GM18858 (cell line): ENCODE measurements around the gene LGMN.
"Not testable (repeated sequence)": the region's sequence is repeated elsewhere in the genome, so short reads cannot be mapped to it uniquely, and the experiment has no call there.

Experiments used
- ATAC-seq: cut with Tn5 transposase; IDR thresholded peaks from one replicate; pipeline ENCODE4 v1.9.1; 2021; ENCODE audit not compliant: unreplicated experiment

Gene LGMN

DNA sequence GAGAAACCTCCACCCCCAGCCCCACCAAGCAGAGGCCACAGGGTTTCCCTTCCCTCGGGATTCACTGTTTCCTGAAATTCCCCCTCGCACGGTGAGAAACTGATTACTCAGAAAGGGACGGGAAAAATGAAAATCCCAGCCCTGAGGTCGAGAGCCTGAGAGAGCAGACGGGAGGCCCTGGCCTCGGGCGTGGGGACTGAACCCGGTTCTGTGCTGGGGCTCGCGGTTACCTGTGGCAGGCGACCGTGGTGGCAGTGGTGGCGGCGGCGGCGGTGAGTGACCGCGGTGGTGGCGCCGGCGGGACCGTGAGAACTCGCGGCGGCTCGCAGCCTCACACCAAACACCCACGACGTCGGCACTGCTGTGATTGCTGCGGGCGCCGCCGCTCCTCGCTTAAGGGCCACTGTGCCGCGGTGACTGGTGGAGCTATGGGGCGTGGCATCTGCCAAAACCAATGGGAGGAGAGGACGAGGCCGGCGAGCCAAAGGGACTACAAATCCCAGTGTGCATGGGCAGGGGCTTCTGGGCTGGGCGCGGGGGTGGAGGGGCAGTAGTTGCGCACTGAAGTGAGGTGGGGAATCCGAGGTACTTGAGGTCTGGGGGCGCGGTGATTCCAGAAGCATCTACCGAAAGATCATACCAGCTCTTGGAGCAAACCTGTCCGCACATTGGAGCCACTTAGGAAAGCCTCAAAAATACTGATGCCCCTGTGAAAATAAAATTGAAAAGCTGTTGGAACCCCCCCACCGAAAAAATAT, at the start of gene LGMN:
Gene LGMN, minus strand, starts transcription at position 369 of the 758 bp plus-strand sequence. CDS start 15,841 bp downstream, outside the sequence.
- peak; percentile 59 for ATAC-seq

- no peak for ATAC-seq
Measured at GRCh38 chr14:92794961-92795360, 46.5 kb upstream of the LGMN start.

DNA sequence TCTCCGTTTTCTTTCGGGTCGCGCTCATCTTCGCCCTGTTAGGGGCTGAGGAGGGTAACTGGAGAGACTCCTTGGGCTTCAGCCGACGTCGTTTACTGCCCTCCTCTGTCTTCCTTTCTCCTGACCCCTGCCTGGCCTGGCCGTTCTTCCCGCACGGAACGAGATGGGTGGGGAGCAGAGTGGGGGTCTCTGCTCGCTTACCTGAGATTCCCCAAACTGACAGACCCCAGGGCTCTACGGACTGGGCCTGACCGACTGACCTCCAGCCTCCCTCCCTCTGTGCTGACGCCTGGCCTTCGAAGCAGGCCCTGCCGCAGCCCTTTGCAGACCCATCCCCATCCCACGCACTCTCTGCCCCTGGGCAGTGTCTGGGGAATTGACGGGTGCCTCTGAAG, 46.1 kb upstream of the LGMN start:
- no peak for ATAC-seq

- peak; percentile 87 for ATAC-seq
Measured at GRCh38 chr14:92793709-92794546, 45.5 kb upstream of the LGMN start, which contains the start of gene GOLGA5. TSS of gene GOLGA5 (plus strand) at chr14:92794305. CDS start at chr14:92797438, 3,133 bp downstream.

- ATAC-seq: no peak
Measured at GRCh38 chr14:92792885-92793284, 44.5 kb upstream of the LGMN start.

GRCh38 chr14:92789457-92790089, 41.1 kb upstream of the LGMN start:
- ATAC-seq: no peak

DNA sequence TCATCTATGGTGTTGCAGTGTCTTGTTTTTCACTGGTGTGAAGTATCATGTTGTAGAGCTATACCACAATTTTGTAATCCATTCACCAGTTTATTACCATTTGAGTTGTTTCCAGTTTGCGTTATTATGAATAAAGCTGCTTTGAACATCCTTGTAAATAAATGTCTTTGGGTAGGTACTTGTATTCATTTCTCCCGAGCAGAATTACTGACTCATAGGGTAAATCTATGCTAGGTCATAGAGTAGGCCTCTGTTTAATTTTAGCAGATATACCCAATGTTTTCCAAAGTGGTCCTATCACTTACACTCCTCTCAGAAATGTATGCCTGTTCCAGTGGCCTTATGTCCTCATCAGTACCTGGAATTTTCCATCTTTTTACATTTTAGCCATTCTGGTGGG, 39.1 kb upstream of the LGMN start:
- no peak for ATAC-seq

- ATAC-seq: no peak
Measured at GRCh38 chr14:92786427-92786756, 38.0 kb upstream of the LGMN start.

DNA sequence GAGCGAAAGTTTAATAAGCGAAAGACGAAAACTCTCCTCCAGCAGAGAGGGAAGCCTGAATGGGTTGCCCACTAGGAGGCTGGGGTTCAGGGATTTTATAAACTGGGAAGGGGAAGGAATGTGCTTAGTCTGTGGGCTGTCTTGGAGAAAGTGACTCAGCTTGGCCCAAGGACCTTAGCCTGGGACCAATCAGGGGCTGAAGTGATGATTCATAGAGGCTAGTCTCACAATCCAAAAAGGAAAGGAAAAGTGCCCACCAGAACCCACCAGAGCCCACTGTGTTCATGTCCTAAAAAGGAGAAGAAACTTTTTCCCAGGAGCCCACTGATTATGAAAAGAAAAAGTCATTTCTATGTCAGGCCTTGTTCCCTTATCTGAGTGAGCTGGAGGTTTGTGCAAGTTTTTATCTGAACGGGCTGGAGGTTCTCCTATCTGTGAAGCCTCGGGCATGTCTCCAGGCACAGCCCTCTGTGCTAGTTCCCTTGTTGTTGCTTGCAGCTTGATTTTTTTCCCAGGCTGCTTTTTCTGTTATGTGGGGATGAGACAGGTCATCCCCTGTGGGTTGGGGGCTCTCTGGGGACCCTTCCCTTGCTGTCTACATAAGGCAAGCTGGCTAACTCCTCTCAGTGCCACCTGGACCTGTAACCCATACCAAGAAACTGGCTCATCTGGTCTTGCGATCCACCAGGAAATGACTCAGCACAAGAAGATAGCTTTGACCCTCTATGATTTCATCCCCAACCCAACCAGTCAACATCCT, 37.4 kb upstream of the LGMN start:
- no peak for ATAC-seq

DNA sequence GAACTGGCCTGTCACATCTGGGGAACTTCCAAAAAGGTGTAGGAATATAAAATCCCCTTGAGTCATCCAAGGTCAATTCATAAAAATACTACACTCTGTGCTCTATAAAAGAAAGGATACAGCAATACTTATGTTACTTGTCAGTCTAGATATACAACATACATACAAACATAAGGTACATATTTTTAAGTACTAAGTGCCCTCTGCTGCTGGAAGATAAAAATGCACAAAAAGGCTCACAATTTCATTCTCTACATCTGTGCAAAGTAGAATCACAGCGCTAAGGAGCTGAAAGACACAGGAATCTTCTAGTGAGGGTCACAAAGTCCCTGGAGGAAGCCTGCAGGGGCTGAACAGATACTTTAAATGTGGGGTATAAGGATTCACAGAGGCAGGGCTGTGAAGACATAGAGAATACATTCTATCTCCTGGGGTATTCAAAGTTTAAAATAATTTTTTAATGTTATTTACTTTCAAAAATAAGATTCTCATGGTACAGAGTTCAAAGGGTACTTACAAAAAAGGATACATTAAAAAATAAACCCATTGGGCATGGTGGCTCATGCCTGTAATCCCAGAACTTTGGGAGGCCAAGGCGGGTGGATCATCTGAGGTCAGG, 35.5 kb upstream of the LGMN start:
- no peak for ATAC-seq

DNA sequence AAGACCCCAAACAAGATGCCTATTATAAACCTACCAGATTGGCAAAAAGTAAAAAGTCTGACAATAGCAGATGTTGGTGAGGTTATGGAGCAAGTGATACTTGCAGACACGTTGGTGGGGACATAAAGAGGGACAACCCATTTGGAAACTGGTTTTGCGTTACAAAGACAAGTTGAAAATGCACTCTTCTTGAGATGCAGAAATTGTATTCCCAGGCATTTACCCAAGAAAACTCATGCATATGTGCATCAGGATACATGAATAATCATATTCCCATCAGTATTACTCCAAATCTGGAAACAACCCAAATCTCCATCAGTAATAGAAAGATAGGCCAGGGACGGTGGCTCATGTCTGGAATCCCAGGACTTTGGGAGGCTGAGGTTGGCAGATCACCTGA, 32.9 kb upstream of the LGMN start:
- ATAC-seq: no peak

DNA sequence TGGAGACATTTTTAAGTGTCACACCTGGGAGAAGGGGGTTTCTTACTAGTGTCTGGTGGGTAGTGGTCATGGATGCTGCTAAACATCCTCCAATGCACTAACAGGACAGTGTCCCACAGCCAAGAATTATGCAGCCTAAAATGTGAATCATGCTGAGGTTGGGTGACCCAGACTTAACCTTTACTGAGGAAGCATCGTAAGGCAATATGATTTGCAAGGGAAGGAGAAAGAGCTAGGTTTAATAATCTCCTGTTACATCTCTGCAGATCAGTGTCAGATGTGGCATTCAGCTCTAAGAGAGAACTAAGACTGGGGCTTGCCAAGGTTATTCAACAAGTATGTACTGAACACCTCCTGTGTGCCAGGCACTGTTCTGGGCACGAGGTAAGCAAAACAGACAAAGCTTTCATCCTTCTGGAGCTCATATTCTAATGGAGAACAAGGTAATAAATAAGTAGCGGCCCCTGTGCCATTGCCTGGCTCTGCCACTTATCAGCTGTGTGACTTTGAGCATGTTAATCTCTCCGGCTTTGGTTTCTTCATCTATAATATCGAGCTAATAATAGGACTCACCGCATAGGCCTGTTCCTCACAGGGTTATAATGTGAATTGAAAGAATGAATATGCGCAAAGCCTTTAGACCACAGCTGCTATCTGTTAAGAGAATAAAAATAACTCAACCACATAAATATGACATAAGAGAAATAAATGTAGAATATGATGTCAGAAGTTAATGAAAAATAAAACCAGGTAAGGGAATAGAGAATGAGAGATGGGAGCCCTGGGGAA, 32.2 kb upstream of the LGMN start:
- no peak for ATAC-seq

DNA sequence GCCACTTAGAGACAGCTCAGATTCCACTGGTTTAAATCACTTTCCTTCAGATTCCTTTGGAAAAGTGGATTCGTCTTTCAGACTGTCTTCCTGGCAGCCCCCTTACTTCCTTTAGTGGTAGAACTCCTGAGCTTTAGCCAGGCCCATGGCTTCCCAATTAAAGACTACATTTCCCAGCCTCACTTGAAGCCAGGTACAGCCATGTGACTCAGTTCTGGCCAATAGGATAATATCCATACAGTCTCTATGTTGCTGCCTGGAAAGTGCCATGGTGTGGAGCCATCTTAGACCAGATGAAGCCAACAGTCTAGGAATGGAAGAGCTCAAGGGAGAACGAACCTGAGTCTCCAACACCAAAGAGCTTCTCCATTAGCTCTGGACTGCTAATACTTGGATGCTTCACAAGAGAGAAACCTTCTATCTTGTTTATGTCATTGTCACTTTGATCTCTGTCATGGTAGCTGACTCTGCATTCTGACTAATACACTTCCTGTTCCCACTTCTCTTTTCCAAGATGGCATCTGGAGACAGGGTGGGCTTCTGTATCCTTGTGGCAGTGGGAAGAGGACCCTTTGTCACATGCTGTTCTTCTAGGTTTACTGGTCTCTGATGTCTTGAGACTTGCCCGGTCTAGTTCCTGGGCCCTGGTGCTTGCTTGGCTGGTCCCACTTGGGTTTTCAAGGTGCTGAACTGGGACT, 30.6 kb upstream of the LGMN start:
- ATAC-seq: not testable (repeated sequence)

- peak; percentile 86 for ATAC-seq
Measured at GRCh38 chr14:92775292-92775691, 26.9 kb upstream of the LGMN start.

DNA sequence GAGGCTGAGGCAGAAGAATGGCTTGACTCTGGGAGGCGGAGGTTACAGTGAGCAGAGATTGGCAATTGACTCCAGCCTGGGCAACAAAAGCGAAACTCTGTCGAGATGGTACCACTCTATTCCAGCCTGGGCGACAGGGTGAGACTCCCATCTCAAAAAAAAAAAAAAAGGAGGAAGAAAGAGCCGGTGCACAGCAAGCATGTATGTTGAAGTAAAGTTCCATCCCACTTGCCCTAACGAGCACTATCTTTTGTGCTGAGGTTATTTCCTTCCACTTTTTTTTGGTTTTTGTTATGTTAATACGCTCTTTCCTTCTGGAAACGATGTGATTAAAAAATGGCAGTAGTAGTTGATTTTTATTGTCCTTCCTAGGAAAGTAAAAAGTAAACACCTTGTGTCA, 26.1 kb upstream of the LGMN start:
- ATAC-seq: no peak

DNA sequence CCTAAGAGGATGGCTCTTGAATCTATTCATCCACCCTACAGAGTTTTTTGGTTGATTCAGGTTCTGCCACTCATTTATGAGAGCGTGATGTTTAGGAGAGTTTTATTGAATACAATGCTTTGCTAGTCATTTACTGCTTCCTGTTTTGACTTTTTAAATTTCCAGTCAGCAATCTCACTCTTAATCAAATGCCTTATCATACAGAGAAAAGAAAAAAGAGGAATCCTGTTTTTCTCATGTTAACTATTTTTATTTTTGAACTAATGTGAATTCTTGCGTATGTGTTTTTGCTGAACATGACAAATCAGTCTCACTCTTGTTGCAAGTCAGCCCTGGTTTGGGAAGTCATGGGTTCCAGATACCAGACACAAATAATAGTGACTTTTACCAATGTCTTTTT, 22.1 kb upstream of the LGMN start:
- ATAC-seq: no peak

- ATAC-seq: no peak
Measured at GRCh38 chr14:92768795-92769194, 20.4 kb upstream of the LGMN start.

DNA sequence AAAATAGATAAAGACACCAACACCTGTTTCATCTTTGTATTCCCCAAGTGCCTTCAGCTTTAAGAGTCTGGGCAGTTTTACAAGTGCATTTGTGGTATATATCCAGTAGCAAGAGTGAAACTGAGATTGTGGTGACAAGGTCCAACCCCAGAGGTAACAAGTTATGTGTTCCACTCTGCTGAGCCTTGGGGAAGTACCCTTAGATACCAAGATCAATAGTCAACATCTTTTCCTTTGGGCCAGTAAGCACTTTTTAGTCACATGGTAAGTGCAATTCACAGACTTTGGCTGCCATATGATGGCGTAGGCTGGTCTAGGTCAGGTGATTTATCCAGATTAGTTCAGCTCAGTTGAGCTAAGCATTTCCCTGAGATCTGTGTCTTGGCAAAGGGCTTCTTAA, 19.8 kb upstream of the LGMN start:
- peak; percentile 84 for ATAC-seq
